ENCODE data around the gene USH2A.

Gene USH2A

DNA sequence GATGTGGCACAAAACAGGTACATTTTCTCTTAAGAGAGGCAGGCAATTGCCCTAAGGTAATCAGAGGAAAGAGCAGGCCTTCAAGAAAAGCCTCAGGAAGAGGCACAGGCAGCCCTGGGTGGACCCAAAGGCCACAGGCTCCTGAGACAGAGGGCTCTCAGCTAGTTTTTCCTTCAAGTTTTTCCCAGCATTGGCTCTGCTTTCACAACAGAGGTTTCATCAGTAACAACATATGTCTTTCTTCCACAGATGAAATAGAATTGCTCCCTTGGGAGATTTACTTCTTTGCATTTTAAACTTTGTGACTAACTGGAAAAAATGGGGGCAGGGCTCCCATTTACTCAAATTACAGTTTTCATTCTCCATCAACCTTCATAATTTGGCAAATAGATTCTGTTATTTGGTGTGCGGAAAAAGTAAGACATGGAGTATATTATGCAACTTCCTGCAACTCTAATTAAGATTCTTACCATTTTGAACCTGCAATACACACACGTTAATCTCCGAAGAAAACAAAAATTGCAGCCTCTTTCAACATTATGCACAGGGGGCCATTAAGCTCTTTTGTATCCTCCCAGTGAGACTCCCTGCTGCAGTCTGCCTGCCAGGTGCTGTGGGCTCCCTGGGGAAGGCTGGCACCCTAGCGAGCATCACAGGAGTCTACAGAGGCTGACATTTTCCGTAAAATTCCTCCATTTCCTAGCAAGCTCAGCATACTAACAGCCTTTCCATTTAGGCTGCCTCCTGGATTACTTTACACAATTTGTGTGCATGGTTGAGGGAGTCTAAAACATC, 282.3 kb downstream of the USH2A start:
- DNase-seq (ENCODE audit: low spot score) = peak; percentile 35

GRCh38 chr1:216124192-216124781, 299.0 kb downstream of the USH2A start:
- no peak for DNase-seq (ENCODE audit: low spot score)

- no peak for DNase-seq (ENCODE audit: low spot score)
These were observed 299.6 kb downstream of the USH2A start for GRCh38 chr1:216123446-216124191.

DNA sequence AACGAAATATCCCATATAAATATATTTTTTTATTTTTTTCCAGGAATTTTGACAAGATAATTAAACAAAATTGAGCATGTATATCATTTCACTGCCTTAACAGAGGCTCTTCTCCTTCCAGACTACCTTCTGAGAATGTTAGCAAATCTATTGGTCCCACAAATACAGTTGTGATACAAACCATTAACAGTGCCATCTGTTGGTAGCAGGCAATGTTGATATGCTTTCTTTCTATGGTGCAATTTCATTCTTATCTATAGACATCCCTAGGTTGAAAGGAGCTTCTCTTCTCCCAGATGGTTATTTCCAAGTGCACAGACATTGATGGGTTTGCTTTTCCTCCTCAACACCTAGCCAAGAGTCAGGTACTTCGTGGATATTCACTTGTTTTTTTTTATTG, 303.6 kb downstream of the USH2A start:
- peak; percentile 52 for DNase-seq (ENCODE audit: low spot score)

- DNase-seq (ENCODE audit: low spot score) = no peak
These were observed 309.1 kb downstream of the USH2A start for GRCh38 chr1:216114180-216114579.

- DNase-seq (ENCODE audit: low spot score) = peak; percentile 14
These were observed 310.1 kb downstream of the USH2A start for GRCh38 chr1:216113181-216113580.

DNA sequence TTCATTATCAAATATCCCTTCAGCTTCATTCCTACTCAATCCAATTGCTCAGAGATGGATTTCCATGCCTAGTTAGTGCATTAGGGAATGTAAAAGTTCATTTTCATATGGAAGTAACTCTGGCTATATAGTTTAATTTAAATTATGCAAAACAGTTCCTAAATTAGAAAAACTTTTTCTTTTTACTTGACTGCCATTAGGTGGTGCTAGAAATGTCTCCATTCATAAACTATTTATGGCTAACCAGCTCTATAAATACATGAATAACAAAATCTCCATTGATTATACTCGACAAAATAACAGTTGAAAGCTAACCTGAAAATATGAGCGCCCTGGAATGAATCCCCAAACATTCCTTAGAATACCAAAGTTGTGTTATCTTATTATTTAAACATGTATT, 311.4 kb downstream of the USH2A start:
- DNase-seq (ENCODE audit: low spot score) = no peak

DNA sequence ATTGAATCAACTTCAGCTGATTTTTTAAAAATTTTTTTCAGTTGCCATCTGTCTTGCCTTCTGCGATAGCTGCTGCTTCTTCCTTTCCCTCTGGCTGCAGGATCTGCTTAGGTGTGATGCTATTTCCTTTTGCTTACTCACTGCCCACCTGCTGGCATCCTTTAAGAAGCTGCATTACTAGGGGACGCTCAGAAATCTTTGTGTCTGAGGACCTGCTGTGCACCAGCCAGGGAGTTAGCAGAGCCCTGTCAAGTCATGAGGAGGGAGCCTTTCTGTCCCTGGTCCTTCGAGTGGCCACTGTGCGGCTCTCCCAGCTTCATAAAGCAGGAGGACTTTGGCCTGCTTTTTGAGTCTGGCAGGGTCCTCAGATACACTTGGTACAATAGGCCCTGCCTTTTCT, 327.8 kb downstream of the USH2A start:
- no peak for DNase-seq (ENCODE audit: low spot score)

GRCh38 chr1:216090556-216090955, 332.7 kb downstream of the USH2A start:
- DNase-seq (ENCODE audit: low spot score) = no peak

DNA sequence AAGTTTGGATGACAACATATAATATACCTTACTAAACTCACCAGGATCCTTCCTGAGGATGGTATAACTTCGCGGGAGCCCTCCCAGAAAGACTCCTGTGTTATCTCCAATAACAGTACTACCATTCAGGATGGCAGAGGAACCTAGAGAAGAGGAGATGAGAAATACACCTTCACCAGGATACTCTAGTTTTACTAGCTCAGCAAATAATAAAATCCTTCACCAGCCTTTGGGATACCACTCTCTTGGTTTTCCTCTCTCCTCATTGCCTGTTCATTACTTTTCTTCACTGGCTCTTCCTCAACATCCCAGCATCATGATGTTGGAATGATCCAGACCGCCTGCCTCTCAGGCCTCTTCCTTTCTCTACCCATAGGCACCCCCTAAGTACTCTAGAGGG, 336.6 kb downstream of the USH2A start:
- no peak for DNase-seq (ENCODE audit: low spot score)

GRCh38 chr1:216081445-216081844, 341.8 kb downstream of the USH2A start:
- no peak for DNase-seq (ENCODE audit: low spot score)

GRCh38 chr1:216076751-216077150, 346.5 kb downstream of the USH2A start:
- no peak for DNase-seq (ENCODE audit: low spot score)

- peak; percentile 58 for DNase-seq (ENCODE audit: low spot score)
These were observed 347.9 kb downstream of the USH2A start for GRCh38 chr1:216075339-216075738.

GRCh38 chr1:216073793-216074595, 349.3 kb downstream of the USH2A start:
- DNase-seq (ENCODE audit: low spot score) = no peak

GRCh38 chr1:216071262-216071661, 352.0 kb downstream of the USH2A start:
- DNase-seq (ENCODE audit: low spot score) = no peak

DNA sequence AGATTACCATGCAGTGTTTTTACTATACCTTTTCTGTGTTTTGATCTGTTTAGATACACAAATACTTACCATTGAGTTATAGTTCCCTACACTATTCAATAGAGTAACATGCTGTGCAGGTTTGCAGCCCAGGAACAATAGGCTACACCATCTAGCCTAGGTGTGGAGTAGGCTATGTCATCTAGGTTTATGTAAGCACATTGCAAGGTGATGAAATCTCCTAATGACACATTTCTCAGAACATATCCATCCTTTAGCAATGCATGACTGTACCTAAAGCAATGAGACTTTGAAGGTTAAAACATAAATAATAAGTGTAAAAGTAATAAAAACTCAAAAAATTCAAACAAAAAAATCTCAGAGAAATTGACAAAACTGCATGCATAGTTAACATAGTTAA, 358.6 kb downstream of the USH2A start:
- DNase-seq (ENCODE audit: low spot score) = no peak

- DNase-seq (ENCODE audit: low spot score) = no peak
These were observed 365.3 kb downstream of the USH2A start for GRCh38 chr1:216057947-216058346.

GRCh38 chr1:216057063-216057462, 366.2 kb downstream of the USH2A start:
- DNase-seq (ENCODE audit: low spot score) = no peak

DNA sequence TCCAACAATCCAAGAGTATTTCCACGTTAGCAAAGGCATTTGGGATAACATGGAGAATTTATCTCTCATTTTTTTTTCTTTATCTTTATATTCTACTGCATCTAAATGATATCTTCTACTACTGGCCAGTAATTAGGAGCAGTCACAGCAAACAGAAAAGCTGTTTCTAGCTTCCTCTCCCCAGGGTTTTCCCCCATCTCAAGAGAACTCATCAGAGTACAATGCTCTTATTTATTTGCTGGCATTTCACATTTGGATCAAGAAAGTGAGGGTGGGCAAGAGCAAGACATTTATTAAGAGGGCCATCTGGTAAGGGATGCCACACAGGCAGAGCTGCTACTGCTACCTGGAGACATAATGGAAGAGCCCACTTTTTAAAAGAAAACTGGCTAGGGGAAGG, 368.2 kb downstream of the USH2A start:
- DNase-seq (ENCODE audit: low spot score) = no peak

DNA sequence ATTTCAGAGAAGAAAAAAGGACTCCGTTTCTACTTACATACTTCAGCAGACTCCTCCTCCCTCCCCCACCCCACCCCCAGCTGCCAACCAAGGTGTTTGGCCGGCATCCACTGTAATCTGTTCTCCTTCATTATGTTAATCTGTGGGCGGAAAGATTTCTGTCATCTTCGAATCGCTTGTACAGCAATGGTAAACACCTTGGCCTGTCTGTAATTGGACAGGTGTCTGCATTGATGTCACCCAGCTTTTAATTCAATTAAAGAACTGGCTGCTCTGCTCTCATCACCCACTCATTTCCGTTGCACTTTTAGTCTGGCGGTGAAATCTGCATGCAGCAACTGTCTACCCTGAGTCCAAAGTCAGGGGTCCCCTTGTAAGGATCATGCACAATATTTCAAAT, 368.6 kb downstream of the USH2A start:
- no peak for DNase-seq (ENCODE audit: low spot score)

DNA sequence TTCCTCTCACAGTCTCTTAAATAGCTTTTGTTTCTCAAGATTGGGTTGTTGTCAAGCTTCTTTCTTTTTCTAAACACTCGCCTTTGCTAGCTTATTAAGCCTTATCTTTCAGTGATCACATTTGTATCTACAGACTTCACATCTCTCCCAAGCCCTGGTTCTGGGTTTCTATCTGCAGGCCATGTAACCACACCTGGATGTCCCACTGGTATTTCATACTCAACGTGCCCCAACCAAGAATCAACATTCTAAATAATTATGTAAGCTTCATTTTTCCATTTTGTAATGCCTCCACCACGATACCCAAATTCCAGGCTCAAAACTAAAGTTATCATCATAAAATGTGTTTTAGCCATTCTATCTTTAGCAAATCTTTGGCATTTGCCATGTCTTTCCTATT, 372.2 kb downstream of the USH2A start:
- no peak for DNase-seq (ENCODE audit: low spot score)

GRCh38 chr1:216049741-216050430, 373.4 kb downstream of the USH2A start:
- no peak for DNase-seq (ENCODE audit: low spot score)
